ENCODE data around the gene OSBPL7. TPM values are rescaled to one million over a fixed set of nuclear protein-coding genes. Genes with fewer than 3 reads are reported as not detected.

Gene OSBPL7
- total RNA-seq, 1 donor from 2014 or later: 21.4 TPM

- H3K4me2 ChIP-seq (ENCODE audit: low read length): no peak overlapping the region
- peaks cover 27% of the 10 kb centered on the region for H3K27me3 ChIP-seq (ENCODE audit: insufficient read depth, low read length)
- Mint-ChIP-seq H3K9me3 (ENCODE audit: unreplicated experiment) (no peaks in the 10 kb centered on the region), H3K4me3 (ENCODE audit: unreplicated experiment) (no peak overlapping the region), H3K27ac (ENCODE audit: unreplicated experiment) (no peak overlapping the region), H3K27me3 (ENCODE audit: low read depth, unreplicated experiment) (peaks cover 44% of the 10 kb centered on the region), H3K36me3 (ENCODE audit: low read depth, unreplicated experiment) (peaks cover 13% of the 10 kb centered on the region), H3K4me1 (ENCODE audit: low read depth, unreplicated experiment) (no peaks in the 10 kb centered on the region)
- H3K36me3 ChIP-seq (ENCODE audit: insufficient read depth, low read length): no peaks in the 10 kb centered on the region
- no peak overlapping the region for H3K9ac ChIP-seq (ENCODE audit: low read length)
- no peak for TF ChIP-seq EZH2 (IDR thresholded peaks at IDR 0.05; ENCODE audit: insufficient read depth, low read length)
- TF ChIP-seq, protein P1, sequence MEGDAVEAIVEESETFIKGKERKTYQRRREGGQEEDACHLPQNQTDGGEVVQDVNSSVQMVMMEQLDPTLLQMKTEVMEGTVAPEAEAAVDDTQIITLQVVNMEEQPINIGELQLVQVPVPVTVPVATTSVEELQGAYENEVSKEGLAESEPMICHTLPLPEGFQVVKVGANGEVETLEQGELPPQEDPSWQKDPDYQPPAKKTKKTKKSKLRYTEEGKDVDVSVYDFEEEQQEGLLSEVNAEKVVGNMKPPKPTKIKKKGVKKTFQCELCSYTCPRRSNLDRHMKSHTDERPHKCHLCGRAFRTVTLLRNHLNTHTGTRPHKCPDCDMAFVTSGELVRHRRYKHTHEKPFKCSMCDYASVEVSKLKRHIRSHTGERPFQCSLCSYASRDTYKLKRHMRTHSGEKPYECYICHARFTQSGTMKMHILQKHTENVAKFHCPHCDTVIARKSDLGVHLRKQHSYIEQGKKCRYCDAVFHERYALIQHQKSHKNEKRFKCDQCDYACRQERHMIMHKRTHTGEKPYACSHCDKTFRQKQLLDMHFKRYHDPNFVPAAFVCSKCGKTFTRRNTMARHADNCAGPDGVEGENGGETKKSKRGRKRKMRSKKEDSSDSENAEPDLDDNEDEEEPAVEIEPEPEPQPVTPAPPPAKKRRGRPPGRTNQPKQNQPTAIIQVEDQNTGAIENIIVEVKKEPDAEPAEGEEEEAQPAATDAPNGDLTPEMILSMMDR (IDR thresholded peaks at IDR 0.05; ENCODE audit: insufficient read depth, low read depth, low read length): no peak
- DNase-seq (ENCODE audit: low read depth): no peak
- no peak for FAIRE-seq
- H3K4me3 ChIP-seq (ENCODE audit: insufficient read depth, low read depth, low read length): no peak overlapping the region
- peaks cover 15% of the 10 kb centered on the region for H4K20me1 ChIP-seq (ENCODE audit: insufficient read depth, low read length)
- H3K9me3 ChIP-seq (ENCODE audit: insufficient read depth, low read depth, low read length): no peaks in the 10 kb centered on the region
- H3K27ac ChIP-seq (ENCODE audit: low read depth, low read length): no peak overlapping the region
- no peaks in the 10 kb centered on the region for H3K79me2 ChIP-seq (ENCODE audit: insufficient read depth, low read length)
- H2AFZ ChIP-seq (ENCODE audit: low read depth, low read length): no peak overlapping the region
- no peaks in the 10 kb centered on the region for H3K4me1 ChIP-seq (ENCODE audit: insufficient read depth, low read length)
Measured at GRCh38 chr17:47803201-47803600, 18.4 kb downstream of the OSBPL7 start.

DNA sequence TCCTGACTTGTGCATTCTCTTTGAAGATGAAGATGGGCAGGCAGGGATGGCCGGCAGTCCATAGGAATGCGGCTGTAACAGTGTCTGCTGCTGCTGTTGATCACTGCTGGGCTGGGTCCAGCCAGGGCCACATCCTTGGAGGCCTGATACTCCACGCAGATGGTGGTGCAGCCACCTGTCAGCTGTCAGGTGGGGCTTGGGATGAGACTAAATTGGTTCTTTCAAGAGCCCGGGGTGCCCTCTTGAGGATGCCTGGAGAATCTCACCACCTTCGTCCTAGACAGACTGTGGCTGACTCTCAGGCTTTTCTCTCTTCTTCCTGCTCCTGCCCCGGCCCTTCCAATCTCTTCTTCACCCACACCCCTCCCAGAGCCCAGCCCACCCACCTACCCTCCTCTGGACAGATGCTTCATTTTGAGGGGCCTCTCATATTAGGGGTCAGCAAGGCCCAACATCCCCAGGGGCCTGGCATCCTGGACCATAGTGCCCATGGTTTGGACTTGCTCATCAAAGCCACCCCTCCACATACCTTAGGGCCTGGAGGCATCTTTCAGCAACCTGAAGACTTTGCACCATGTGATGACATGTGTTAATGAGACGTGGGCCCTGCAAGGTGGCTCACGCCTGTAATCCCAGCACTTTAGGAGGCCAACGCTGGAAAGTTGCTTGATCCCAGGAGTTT is 19.1 kb downstream of the OSBPL7 start:
- H3K36me3 Mint-ChIP-seq (ENCODE audit: low read depth, unreplicated experiment): peaks cover 11% of the 10 kb centered on the region
- H3K4me1 ChIP-seq (ENCODE audit: insufficient read depth, low read length): no peaks in the 10 kb centered on the region
- H3K4me3 Mint-ChIP-seq (ENCODE audit: unreplicated experiment): no peak overlapping the region
- H3K9me3 ChIP-seq (ENCODE audit: insufficient read depth, low read depth, low read length): no peaks in the 10 kb centered on the region
- peaks cover 28% of the 10 kb centered on the region for H3K27me3 ChIP-seq (ENCODE audit: insufficient read depth, low read length)
- H3K4me3 ChIP-seq (ENCODE audit: insufficient read depth, low read depth, low read length): no peak overlapping the region
- H3K4me1 Mint-ChIP-seq (ENCODE audit: low read depth, unreplicated experiment): no peaks in the 10 kb centered on the region
- FAIRE-seq: no peak
- no peak for TF ChIP-seq EZH2 (IDR thresholded peaks at IDR 0.05; ENCODE audit: insufficient read depth, low read length)
- TF ChIP-seq, protein P1 (IDR thresholded peaks at IDR 0.05; ENCODE audit: insufficient read depth, low read depth, low read length): peak; percentile 37
- no peak overlapping the region for H3K27ac Mint-ChIP-seq (ENCODE audit: unreplicated experiment)
- peak; percentile 6 for DNase-seq (ENCODE audit: low read depth)
- peaks cover 50% of the 10 kb centered on the region for H3K27me3 Mint-ChIP-seq (ENCODE audit: low read depth, unreplicated experiment)
- peaks cover 11% of the 10 kb centered on the region for H4K20me1 ChIP-seq (ENCODE audit: insufficient read depth, low read length)
- no peak overlapping the region for H3K27ac ChIP-seq (ENCODE audit: low read depth, low read length)
- no peak overlapping the region for H3K9ac ChIP-seq (ENCODE audit: low read length)
- no peak overlapping the region for H3K4me2 ChIP-seq (ENCODE audit: low read length)
- H3K36me3 ChIP-seq (ENCODE audit: insufficient read depth, low read length): no peaks in the 10 kb centered on the region
- H2AFZ ChIP-seq (ENCODE audit: low read depth, low read length): no peak overlapping the region
- no peaks in the 10 kb centered on the region for H3K79me2 ChIP-seq (ENCODE audit: insufficient read depth, low read length)
- peaks cover 1% of the 10 kb centered on the region for H3K9me3 Mint-ChIP-seq (ENCODE audit: unreplicated experiment)

- Histone ChIP-seq H3K27me3 (ENCODE audit: insufficient read depth, low read length) (peaks cover 30% of the 10 kb centered on the region), H3K27ac (ENCODE audit: low read depth, low read length) (no peak overlapping the region), H3K9me3 (ENCODE audit: insufficient read depth, low read depth, low read length) (no peaks in the 10 kb centered on the region), H3K36me3 (ENCODE audit: insufficient read depth, low read length) (no peaks in the 10 kb centered on the region), H3K4me3 (ENCODE audit: insufficient read depth, low read depth, low read length) (no peak overlapping the region), H3K9ac (ENCODE audit: low read length) (no peak overlapping the region), H3K4me2 (ENCODE audit: low read length) (no peak overlapping the region), H2AFZ (ENCODE audit: low read depth, low read length) (no peak overlapping the region), H3K4me1 (ENCODE audit: insufficient read depth, low read length) (no peaks in the 10 kb centered on the region), H3K79me2 (ENCODE audit: insufficient read depth, low read length) (no peaks in the 10 kb centered on the region), H4K20me1 (ENCODE audit: insufficient read depth, low read length) (peaks cover 5% of the 10 kb centered on the region)
- no peak overlapping the region for H3K27ac Mint-ChIP-seq (ENCODE audit: unreplicated experiment)
- TF ChIP-seq, protein P1 (IDR thresholded peaks at IDR 0.05; ENCODE audit: insufficient read depth, low read depth, low read length): no peak
- TF ChIP-seq EZH2 (IDR thresholded peaks at IDR 0.05; ENCODE audit: insufficient read depth, low read length): no peak
- no peak for FAIRE-seq
- peak overlapping the region; percentile 40 for H3K4me3 Mint-ChIP-seq (ENCODE audit: unreplicated experiment)
- no peak for DNase-seq (ENCODE audit: low read depth)
- H3K36me3 Mint-ChIP-seq (ENCODE audit: low read depth, unreplicated experiment): peaks cover 6% of the 10 kb centered on the region
- peaks cover 52% of the 10 kb centered on the region for H3K27me3 Mint-ChIP-seq (ENCODE audit: low read depth, unreplicated experiment)
- H3K4me1 Mint-ChIP-seq (ENCODE audit: low read depth, unreplicated experiment): no peaks in the 10 kb centered on the region
- H3K9me3 Mint-ChIP-seq (ENCODE audit: unreplicated experiment): peaks cover 3% of the 10 kb centered on the region
Measured at GRCh38 chr17:47801906-47802305, 19.7 kb downstream of the OSBPL7 start.

All from astrocyte (in vitro differentiated cells and primary cell).